HG03060 (cell line): ENCODE results near the gene RTL9.
"Not testable (repeated sequence)": the region's sequence is repeated elsewhere in the genome, so short reads cannot be mapped to it uniquely, and the experiment has no call there.

Experiments used
- ATAC-seq: cut with Tn5 transposase; IDR thresholded peaks from one replicate; pipeline ENCODE4 v1.9.1; 2021; ENCODE audit warnings: low read depth, moderate number of reproducible peaks; ENCODE audit not compliant: unreplicated experiment

Gene RTL9

DNA sequence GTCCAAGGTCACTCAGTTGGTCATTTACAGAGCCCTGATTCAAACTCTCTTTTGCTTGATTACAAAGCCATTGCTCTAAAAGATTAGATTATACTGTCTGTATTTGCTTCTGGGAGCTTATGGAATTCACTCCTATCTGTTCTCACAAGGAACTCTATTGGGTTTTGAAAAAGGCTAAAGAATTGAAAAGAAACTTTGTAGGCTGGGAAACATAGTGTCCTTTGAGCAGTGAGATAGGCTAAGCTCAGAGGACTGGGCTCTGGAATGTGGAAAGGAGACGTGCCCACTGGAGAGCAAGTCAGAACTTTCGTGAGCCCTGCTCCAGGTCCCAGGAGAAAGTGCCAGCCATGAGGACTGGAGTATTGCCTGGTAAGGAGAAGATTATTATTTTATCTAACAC, at the start of gene RTL9:
RTL9 (plus strand) TSS at position 301 of the 400 bp plus-strand sequence. CDS start 91,770 bp downstream, outside the sequence.
- no peak for ATAC-seq

DNA sequence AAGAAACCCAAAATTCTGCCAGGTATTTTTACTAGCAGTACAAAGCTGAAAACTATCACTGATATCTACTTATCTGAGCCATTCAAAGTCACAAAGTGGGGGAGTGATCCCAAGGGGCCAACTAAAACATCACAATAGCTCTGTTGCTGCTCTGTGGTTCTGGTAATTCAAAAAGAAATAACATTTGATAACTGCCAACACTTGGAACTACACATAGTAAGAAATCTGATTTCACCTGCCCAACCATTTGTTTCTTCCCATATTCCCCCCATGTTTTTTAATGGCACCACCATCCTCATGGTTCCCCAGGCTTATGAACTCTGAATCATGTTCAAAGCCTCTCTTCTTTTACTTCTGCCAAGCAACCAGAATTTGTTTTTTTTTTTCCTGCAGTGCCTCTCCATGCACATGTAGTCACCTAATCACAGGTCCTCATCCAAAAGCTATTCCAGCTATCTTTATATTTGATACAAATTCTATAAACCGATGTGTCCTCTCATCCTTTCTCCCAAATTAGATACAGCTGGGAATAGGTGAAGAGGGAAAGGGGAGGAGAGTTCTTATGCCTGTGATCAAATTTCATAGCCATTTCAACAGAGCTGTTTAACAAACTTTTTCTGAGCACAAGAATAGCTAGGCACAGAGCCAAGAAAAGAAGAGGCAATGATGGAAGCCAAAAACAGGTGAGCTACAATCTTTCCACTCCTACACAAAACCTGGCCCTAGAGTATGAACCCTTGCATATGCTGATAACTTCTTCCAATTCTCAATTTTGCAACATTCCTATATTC, 48.5 kb upstream of the RTL9 start:
- no peak for ATAC-seq

DNA sequence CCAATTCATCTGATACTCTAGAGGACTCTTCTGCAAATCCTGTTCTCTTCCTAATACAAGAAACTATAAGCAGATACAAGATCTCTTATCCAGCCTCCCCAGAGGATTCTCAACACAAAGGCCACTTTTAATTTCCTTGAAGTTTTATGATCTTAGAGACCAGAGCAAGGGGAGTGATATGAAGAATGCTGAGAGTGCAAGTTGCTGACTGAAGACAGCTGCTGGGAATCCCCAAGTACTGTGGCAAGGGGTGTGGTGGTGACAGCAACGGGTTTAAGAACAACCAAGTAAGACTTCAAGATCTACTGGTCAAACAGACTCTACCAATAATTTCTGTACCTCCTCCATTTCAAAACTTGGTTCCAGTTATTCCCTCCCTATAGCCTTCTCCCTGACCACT, 47.8 kb upstream of the RTL9 start:
- ATAC-seq = no peak

DNA sequence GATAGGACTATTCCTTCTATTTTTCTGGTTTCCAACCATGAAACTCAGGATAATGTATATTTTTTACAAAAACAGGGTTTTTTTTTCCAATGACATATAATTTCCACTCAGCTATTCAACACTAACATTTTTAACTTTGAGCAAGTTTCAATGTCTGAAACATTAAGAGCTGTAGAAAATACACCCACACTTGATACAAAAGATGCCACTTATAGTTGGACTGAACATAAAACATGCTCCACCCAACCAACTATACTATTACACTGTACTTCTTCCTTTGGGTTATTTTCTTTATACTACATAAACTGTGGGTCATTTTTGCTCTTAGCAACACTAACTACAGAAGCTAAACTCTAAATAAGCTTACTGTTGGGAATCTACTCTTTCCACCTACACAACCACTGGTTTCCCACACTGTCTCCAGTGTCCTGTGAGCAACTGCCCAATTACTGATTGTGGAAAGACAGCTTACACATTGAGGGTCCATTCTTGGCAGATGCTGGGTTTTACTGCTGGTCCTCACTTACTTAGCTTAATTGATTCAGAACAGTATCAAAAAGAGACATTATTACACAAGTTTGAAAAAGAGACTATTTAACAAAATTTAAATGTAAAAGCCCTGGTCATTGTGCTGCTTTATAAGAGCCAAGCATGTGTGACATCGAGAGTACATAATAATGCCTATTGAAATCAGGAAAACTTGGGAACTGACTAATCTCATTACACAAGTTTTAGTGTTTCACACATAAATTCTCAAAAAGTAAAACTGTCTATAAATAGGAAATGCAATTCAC, 47.0 kb upstream of the RTL9 start:
- ATAC-seq = no peak

DNA sequence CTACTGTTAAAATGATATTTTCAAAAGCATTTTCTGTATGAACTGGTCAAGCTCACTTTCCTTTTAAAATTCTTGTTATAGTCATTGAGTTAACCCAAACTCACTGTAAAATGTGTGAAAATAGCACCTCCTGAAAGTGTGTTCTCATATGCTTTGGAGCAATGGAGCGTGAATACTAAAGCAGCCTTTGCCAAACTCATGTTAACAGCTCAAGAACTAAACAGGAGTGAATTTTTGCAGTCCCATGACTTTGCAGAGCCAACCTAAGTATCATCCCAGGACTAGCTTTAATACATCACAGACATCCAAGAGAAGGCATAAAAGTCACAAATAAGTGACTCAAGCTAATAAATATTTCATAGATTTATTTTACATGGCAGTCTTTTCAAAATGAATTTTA, 43.1 kb upstream of the RTL9 start:
- ATAC-seq = peak; percentile 33

DNA sequence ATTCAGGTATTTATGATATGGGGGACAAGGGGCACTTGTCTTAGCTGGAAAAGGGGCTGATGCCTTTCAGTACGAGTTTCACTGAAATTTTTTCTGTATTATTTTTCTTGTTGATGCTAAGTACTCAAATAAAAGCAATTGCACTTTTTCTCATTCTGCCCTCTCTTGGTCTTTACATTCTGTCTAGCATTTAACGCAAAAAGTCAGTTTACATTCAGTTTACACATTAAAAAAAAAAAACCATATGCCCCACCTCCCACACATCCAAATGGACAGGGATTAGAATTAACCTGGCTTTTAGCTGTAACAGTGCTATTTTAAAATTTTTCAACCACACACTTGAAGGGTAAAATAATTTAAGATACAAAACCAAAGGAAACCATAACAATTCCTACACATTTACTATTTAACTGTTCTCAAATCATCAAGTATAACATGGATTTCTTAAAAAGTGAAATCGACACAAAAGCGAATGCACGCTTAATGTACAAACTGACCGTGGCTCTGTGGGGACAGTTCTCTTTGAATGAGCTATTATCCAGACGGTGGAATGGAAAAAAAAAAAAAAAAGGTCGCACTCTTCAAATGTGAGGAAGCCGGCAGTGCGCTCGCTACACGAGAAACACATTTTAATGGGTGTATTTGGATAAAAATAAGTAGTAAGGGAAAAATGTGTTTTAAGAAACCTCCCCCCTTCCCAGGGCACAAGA, 42.1 kb upstream of the RTL9 start:
- ATAC-seq = no peak

DNA sequence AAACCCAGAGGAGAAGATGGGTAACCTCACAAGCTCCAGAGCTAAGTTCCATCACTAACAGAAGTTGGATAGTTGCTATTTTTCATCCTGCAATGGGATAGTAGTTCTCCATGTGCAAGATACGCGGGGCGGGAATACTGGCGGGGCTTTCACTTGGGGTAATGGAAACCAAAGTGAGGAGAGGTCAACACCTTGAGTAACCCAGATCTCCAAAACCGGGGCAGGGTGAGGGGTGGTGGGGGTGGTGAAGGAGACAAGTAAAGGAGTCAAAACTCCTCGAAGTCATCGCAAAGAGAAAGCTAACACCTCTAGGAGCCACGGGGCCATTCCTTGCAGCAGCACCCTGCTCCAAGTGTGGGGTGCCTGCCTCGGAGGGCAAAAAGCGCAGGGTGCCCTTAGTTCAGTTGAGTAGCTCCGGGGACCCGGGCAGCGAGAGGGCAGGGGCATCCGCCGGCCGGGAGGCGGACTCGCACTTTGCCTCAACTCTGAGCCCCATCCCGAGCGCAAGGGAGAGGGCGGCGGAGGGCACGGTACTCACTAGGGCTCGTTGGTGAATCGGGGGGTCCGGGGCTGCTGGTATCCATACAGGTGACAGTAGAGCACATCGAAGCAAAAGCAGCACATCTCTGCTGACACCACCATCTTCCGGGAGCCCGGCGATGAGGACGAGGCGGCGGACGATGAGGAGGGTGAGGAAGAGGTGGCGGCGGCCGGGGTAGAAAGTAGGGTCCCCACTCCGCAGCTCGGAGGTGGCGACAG, 41.4 kb upstream of the RTL9 start:
- no peak for ATAC-seq

DNA sequence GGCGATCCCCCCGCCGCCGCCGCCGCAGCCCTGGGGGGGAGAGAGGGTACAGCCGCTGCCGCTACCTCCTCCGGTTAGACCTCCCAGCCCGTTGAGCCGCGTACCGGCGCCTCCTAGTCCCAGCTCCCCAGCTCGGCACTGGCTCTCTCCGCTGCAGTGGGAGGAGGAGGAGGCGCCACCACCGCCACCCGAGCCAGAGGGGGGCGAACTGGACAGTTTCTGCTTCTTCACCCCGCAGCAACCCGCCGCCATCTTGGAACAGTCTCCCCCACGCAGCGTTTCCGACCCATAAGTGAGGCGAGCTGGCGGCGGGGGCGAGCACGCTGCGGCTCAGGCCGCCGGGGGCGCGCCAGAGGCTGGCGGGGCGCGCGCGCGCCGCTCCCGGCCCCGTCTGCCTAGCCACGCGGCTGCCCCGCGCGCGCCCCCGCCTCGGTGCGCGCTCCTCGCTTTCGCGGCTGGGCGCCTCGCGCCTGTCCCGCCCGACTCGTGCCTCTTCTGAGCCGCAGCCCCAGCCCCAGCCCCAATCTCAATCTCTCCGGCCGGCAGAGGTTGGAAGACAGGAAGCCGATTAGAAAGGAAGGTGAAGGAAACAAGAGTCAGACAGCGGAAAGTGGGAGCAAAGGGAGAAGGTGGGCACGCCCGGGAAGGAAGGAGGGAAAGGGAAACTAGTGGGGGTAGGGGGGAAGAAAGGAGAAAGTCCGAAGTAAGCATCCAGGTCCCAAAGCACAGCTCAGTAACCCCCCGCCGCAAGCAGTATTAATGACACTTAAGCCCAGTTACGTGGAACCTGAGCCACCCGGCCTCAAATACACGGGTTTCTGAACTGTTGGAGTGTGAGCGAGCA, 40.6 kb upstream of the RTL9 start, which contains the start of gene AMMECR1:
AMMECR1 (minus strand) TSS at position 266 of the 844 bp plus-strand sequence; CDS start at position 252, 14 bp downstream.
- ATAC-seq = peak; percentile 39

DNA sequence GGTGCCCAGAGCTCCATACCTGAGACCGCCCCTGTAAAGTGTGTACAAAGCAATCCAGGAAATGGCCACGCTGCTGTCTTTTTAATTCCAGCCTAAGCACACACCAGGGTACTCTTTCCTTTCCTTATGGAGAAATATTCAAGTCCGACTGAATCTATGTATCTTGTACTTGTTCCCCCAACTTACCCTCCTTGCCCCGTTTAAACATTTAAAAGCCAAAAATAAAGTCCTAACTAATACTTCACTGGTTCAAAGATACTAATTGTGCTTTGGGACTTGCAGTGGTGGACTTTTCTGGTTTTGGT, 40.0 kb upstream of the RTL9 start:
- no peak for ATAC-seq

DNA sequence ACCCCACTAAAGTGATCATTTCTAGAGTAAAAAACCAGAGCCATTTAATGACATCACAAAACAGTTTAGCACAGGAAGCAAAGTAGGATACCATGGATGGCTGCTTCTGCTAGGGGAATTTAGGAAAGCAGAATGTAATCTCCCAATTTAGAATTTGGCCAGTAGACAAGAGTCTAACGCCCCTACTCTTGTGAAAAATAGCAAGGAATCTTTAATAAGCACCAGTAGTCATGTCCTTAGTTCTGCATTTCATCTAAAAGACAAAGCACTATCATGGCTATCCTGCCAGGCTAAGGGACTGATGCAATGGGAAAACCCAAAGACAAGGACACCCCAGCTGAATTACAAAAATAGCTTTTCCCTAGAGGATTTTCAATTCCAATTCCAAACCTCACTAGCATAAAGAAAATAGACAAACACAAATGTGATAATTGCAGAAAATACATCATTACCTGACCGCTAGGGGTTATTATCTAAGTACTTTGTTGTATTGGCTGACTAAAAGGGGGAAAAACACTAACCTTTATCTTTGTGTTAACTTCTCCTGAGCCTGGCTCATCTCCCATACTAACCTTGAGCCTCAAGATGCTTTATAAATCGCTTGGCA, 38.2 kb upstream of the RTL9 start:
- no peak for ATAC-seq

DNA sequence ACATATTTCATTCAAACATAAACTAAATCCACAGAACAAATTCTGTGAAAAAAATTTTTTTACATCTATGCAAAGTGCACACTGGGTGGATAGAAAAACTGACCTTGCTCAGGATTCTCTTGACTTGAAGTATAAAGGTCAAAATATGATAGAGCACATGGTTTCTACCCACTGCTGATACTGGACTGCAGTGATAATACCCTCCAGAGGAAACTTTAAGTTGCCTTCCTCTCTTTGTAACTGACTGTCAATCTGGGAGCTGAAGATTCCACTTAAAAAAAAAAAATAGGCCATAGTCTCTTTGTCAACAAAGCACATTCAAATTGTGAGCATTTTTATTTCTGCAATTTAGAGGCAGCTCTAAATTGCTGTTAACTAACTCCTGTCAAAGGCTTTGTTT, 37.6 kb upstream of the RTL9 start:
- ATAC-seq = no peak

DNA sequence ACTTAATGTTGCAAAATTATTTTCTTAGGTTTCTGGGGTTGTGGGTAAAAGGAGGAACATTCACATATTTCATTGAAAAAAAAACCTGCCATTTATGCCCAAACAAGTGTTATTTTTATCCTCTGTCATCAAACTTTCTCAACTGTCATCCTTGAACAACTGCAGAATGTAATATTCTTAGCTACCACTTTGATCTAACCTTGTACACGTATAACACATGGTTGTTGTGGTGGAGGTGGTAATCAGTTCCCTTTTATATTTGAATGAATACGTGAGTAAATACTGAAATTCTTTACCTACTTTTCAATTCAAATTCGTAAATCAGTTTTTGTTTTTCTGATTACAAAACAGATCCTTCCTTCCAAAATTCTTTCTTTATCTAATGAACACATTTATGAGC, 37.0 kb upstream of the RTL9 start:
- ATAC-seq = peak; percentile 46

DNA sequence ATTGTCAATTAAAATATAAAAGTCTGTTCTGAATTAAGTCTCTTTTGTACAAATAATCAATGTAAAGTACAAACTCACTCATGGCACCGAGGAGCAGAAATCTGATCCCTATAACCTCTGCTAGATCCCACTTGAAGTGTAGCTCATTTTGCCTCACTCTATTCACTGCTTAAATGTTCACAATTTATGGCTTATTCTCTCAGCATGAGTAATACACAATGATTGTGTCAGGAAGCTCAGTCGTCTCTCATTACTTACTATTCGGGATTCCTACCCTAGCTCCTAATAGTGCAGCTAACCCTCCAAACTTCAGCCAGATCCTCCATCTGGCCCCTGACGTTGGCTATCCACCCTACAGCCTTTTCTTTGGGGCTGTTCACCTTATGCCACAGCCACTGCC, 36.0 kb upstream of the RTL9 start:
- ATAC-seq = no peak

DNA sequence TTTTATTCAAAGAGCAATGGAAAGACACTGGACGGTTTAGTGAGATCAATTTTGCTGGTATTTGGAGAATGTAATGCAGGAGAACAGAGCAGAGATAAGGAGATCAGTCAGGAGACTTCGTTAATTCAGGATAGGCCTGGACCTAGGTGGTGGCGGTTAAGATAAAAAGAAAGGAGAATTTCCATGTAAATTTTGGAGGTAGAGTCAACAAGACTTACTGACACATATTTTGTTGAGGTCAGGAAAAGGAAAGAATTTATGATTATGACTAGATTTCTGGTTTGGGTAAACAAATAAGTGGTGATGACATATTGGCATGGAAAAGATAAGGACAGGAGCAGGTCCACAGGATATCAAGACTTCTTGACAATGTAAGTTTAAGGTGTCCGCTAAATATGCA, 31.9 kb upstream of the RTL9 start:
- no peak for ATAC-seq

DNA sequence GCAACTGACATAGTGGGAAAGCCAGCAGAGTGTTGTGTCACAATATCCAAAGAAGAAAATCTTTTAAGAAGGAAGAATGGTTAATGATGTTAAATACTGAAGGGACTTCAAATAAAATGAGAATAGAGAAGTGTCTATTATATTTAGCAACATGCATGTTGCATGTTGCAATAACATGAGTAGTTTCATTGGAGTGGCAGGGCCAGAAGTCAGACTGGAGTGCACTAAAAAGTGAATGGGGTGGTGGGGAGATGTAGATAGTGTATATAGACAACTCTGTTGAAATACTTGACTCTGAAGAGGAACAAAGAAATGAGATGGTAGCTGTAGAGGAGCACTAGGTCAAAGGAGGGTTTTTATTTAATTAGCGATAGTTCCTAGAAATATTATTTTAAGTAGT, 31.3 kb upstream of the RTL9 start:
- no peak for ATAC-seq

DNA sequence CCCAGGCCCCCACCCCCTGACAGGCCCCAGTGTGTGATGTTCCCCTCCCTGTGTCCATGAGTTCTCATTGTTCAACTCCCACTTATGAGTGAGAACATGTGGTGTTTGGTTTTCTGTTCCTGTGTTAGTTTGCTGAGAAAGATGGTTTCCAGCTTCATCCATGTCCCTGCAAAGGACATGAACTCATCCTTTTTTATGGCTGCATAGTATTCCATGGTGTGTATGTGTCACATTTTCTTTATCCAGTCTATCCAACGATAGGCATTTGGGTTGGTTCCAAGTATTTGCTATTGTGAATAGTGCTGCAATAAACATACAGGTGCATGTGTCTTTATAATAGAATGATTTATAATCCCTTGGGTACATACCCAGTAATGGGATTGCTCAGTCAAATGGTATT, 30.0 kb upstream of the RTL9 start:
- not testable (repeated sequence) for ATAC-seq

DNA sequence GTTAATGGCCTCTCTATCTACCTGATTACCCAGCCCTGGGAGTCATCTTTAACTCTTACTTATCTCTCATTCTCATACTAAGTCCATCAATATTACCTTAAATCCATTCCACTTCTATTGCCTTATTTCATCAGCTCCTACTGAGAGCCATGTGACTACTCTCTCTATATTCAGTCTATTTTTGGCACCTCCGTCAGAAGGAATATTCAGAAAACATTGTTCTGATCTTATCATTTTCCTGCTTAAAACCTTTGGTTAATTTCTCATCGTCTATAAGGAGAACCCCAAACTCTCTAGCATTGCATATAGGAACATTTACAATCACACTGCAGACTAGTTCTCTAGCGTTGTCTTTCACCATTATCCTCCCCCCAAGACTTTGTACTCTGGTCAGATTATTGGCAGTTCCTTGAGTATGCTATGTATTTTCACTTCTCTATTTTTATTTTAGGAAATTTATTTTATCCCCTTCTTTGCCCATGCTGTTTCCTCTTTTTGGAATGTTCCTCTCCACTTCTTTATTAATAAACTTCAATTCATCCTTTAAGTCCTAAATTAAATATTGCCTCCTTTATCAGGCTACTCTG, 27.1 kb upstream of the RTL9 start:
- no peak for ATAC-seq

DNA sequence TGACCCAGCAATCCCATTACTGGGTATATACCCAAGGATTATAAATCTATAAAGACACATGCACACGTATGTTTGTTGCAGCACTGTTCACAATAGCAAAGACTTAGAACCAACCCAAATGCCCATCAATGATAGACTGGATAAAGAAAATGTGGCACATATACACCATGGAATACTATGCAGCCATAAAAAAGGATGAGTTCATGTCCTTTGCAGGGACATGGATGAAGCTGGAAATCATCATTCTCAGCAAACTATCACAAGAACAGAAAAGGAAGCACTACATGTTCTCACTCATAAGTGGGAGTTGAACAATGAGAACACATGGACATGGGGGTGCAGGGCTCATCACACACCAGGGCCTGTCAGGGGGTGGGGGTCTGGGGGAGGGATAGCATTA, 25.2 kb upstream of the RTL9 start:
- ATAC-seq = not testable (repeated sequence)

DNA sequence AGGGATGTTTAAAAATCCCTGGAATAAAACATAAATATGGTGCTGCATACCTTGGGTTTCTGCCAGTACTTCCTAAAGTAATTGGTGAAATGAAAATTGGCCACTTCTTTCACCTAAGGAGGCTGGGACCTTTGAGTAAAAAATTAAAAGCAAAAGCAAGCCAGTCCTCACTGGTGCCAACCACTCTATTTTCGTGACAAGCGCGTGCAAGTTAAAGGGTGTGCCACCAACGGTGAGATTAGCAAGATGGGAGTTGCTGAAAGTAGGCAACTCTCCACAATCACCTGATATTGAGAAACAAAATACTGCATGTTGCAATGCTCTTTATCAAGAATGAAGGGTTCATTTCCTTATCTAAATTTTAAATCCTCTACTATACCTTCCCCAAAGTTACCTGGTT, 19.7 kb upstream of the RTL9 start:
- ATAC-seq = no peak
